C4-2B (cell line): Measurements from ENCODE around the gene MAP3K13.
"Not testable (repeated sequence)": the region's sequence is repeated elsewhere in the genome, so short reads cannot be mapped to it uniquely, and the experiment has no call there.

Experiments used
- CTCF ChIP-seq: fragments of 450-650 bp; conservative IDR thresholded peaks from 2 replicates; pipeline ENCODE4 v1.5.1; 2017; ENCODE audit warnings: mild to moderate bottlenecking
- ZFX ChIP-seq: fragments of 450-650 bp; IDR thresholded peaks from 2 replicates; pipeline ENCODE4 v1.6.1; 2017

GRCh38 chr3:185474922-185475321, 112.0 kb downstream of the MAP3K13 start:
- not testable (repeated sequence) for TF ChIP-seq CTCF, ZFX
